ENCODE results near the gene CALCOCO2.

DNA sequence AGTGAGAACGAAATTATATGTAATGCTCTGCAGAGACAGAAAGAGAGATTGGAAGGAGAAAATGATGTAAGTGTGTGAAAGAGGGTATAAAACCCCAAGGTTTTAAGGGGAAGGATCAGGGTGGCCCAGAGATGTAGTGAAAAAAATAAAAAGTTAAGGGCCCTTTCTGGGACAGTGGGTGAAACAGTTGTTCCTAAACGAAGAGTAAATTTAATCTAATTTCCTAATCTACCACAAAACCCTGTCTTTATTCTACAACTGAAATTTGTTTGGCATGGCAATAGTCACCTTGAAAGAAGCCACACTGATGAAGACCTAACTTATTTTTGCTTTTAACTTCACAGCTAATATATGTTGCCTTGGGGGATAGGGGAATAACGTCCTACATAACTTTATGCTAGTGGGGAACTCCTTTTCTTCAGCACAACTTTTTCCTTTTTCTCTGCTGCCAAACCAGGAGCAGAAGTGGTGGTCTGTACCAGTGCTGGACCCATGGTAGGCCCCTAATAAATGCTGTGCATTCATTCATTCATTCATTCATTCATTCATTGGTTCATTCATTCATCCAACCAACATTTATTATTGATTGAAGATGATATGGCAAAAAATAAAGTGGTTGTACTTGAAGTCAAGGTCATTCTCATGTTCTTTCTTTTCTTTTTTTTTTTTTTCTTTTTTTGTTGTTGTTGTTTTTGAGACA is 25.4 kb downstream of the CALCOCO2 start:
- TF ChIP-seq EZH2phosphoT487 (IDR thresholded peaks at IDR 0.05; ENCODE audit: borderline replicate concordance, low read length) = no peak
- TF ChIP-seq, protein P1, sequence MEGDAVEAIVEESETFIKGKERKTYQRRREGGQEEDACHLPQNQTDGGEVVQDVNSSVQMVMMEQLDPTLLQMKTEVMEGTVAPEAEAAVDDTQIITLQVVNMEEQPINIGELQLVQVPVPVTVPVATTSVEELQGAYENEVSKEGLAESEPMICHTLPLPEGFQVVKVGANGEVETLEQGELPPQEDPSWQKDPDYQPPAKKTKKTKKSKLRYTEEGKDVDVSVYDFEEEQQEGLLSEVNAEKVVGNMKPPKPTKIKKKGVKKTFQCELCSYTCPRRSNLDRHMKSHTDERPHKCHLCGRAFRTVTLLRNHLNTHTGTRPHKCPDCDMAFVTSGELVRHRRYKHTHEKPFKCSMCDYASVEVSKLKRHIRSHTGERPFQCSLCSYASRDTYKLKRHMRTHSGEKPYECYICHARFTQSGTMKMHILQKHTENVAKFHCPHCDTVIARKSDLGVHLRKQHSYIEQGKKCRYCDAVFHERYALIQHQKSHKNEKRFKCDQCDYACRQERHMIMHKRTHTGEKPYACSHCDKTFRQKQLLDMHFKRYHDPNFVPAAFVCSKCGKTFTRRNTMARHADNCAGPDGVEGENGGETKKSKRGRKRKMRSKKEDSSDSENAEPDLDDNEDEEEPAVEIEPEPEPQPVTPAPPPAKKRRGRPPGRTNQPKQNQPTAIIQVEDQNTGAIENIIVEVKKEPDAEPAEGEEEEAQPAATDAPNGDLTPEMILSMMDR (IDR thresholded peaks at IDR 0.05; ENCODE audit: low read depth, low read length, poor library complexity, severe bottlenecking) = no peak
